HEK293 (cell line): ENCODE measurements around the gene NAV1.

Source experiments
- CTCF ChIA-PET: fragments of 350-600 bp; formaldehyde crosslinking; extraction: SDS; loops from one replicate; lab custom pipeline; 2021; ENCODE audit warnings: antibody characterized with exemption; lab: Yijun Ruan, JAX
- POLR2A ChIA-PET: fragments of 300-600 bp; formaldehyde crosslinking; extraction: SDS; loops from one replicate; lab custom pipeline; 2020; ENCODE audit warnings: antibody characterized with exemption, inconsistent platforms; lab: Yijun Ruan, JAX
- H3K27ac ChIP-seq: fragments of 200-500 bp; sonication (Bioruptor generic); 2 replicates; pipeline ENCODE4 v1.5.1; 2014; ENCODE audit warnings: low read depth, low read length, control low read depth, inconsistent platforms; ENCODE audit errors: extremely low read depth
- H3K36me3 ChIP-seq, 2 experiments: fragments of 200-500 bp in 1 of 2; sonication (Bioruptor generic) in 1 of 2; 1 replicate in 1 of 2; 2 replicates in 1 of 2; pipeline ENCODE4 v1.5.1; 2014 to 2017; ENCODE audit warnings: inconsistent platforms in 2 of 2, low read length in 2 of 2; ENCODE audit not compliant: control insufficient read depth in 2 of 2, insufficient read depth in 1 of 2
- H3K4me1 ChIP-seq: fragments of 200-500 bp; sonication (Bioruptor generic); 2 replicates; pipeline ENCODE4 v1.5.1; 2014; ENCODE audit warnings: mild to moderate bottlenecking, low read length, inconsistent platforms; ENCODE audit not compliant: control insufficient read depth, insufficient read depth
- H3K4me3 ChIP-seq: 2 replicates; pipeline ENCODE4 v1.5.1; 2011; ENCODE audit warnings: low read depth, mild to moderate bottlenecking, control low read depth, low read length, moderate library complexity
- H3K9me3 ChIP-seq: fragments of 200-500 bp; sonication (Bioruptor generic); 2 replicates; pipeline ENCODE4 v1.5.1; 2014; ENCODE audit warnings: low read depth, low read length, inconsistent platforms; ENCODE audit not compliant: control insufficient read depth, insufficient read depth
- FEZF1 ChIP-seq: fragments of 450-650 bp; formaldehyde crosslinking; IDR thresholded peaks from 2 replicates; pipeline ENCODE4 v1.5.1; 2016; ENCODE audit warnings: missing biosample characterization, missing genetic modification characterization
- GLIS2 ChIP-seq: fragments of 450-650 bp; formaldehyde crosslinking; IDR thresholded peaks from 2 replicates; pipeline ENCODE4 v1.5.1; 2016; ENCODE audit warnings: missing biosample characterization, missing genetic modification characterization
- INSM2 ChIP-seq: fragments of 450-650 bp; formaldehyde crosslinking; IDR thresholded peaks from 2 replicates; pipeline ENCODE4 v1.5.1; 2016; ENCODE audit warnings: missing biosample characterization, missing genetic modification characterization
- KLF1 ChIP-seq: fragments of 450-650 bp; formaldehyde crosslinking; IDR thresholded peaks from 2 replicates; pipeline ENCODE4 v1.5.1; 2016; ENCODE audit warnings: missing biosample characterization, missing genetic modification characterization
- KLF17 ChIP-seq: fragments of 450-650 bp; formaldehyde crosslinking; IDR thresholded peaks from 2 replicates; pipeline ENCODE4 v1.5.1; 2016; ENCODE audit warnings: missing biosample characterization, missing genetic modification characterization
- KLF8 ChIP-seq: fragments of 450-650 bp; formaldehyde crosslinking; IDR thresholded peaks from 2 replicates; pipeline ENCODE4 v1.5.1; 2016; ENCODE audit warnings: missing biosample characterization, missing genetic modification characterization
- SP3 ChIP-seq: fragments of 450-650 bp; formaldehyde crosslinking; IDR thresholded peaks from 2 replicates; pipeline ENCODE4 v1.5.1; 2016; ENCODE audit warnings: missing biosample characterization, missing genetic modification characterization
- SP7 ChIP-seq: fragments of 450-650 bp; formaldehyde crosslinking; IDR thresholded peaks from 2 replicates; pipeline ENCODE4 v1.5.1; 2016; ENCODE audit warnings: missing biosample characterization, missing genetic modification characterization
- TCF7L2 ChIP-seq: IDR thresholded peaks from 2 replicates; pipeline ENCODE4 v1.6.1; 2011; ENCODE audit warnings: low read depth, mild to moderate bottlenecking, inconsistent platforms, low read length, moderate library complexity, borderline replicate concordance
- ZBTB11 ChIP-seq: fragments of 450-650 bp; formaldehyde crosslinking; conservative IDR thresholded peaks from 2 replicates; pipeline ENCODE4 v1.5.1; 2016; ENCODE audit warnings: low read depth, missing biosample characterization, missing genetic modification characterization
- ZBTB17 ChIP-seq: fragments of 450-650 bp; formaldehyde crosslinking; IDR thresholded peaks from 2 replicates; pipeline ENCODE4 v1.5.1; 2016; ENCODE audit warnings: missing biosample characterization, missing genetic modification characterization
- ZBTB48 ChIP-seq: fragments of 450-650 bp; formaldehyde crosslinking; IDR thresholded peaks from 2 replicates; pipeline ENCODE4 v1.5.1; 2016; ENCODE audit warnings: missing biosample characterization, missing genetic modification characterization
- ZBTB8A ChIP-seq: fragments of 450-650 bp; formaldehyde crosslinking; IDR thresholded peaks from 2 replicates; pipeline ENCODE4 v1.5.1; 2016; ENCODE audit warnings: missing biosample characterization, missing genetic modification characterization
- ZFHX2 ChIP-seq: fragments of 450-650 bp; formaldehyde crosslinking; conservative IDR thresholded peaks from 2 replicates; pipeline ENCODE4 v1.5.1; 2016; ENCODE audit warnings: missing biosample characterization, missing genetic modification characterization
- ZFP69B ChIP-seq: fragments of 450-650 bp; formaldehyde crosslinking; IDR thresholded peaks from 2 replicates; pipeline ENCODE4 v1.5.1; 2016; ENCODE audit warnings: missing biosample characterization, missing genetic modification characterization
- ZNF114 ChIP-seq: fragments of 450-650 bp; formaldehyde crosslinking; IDR thresholded peaks from 2 replicates; pipeline ENCODE4 v1.5.0; 2017; ENCODE audit warnings: missing biosample characterization, missing genetic modification characterization
- ZNF19 ChIP-seq: fragments of 450-650 bp; formaldehyde crosslinking; IDR thresholded peaks from 2 replicates; pipeline ENCODE4; 2016; ENCODE audit warnings: missing biosample characterization, missing genetic modification characterization, low read depth
- ZNF335 ChIP-seq: fragments of 450-650 bp; formaldehyde crosslinking; conservative IDR thresholded peaks from 2 replicates; pipeline ENCODE4 v1.5.1; 2016; ENCODE audit warnings: missing biosample characterization, missing genetic modification characterization
- ZNF600 ChIP-seq: fragments of 450-650 bp; formaldehyde crosslinking; IDR thresholded peaks from 2 replicates; pipeline ENCODE4 v1.5.1; 2016; ENCODE audit warnings: missing biosample characterization, missing genetic modification characterization
- ZNF76 ChIP-seq: fragments of 450-650 bp; formaldehyde crosslinking; IDR thresholded peaks from 2 replicates; pipeline ENCODE4; 2016; ENCODE audit warnings: low read depth, missing biosample characterization, missing genetic modification characterization, borderline replicate concordance
- ZNF785 ChIP-seq: fragments of 450-650 bp; formaldehyde crosslinking; IDR thresholded peaks from 2 replicates; pipeline ENCODE4 v1.5.1; 2016; ENCODE audit warnings: missing biosample characterization, missing genetic modification characterization
- TF ChIP-seq, protein P1 (sequence below): fragments of 450-650 bp; formaldehyde crosslinking; IDR thresholded peaks from 2 replicates; pipeline ENCODE4 v1.5.1; 2016; ENCODE audit warnings: missing biosample characterization, missing genetic modification characterization
- TF ChIP-seq, protein P2 (sequence below): fragments of 450-650 bp; formaldehyde crosslinking; IDR thresholded peaks from 2 replicates; pipeline ENCODE4 v1.5.1; 2016; ENCODE audit warnings: missing biosample characterization, missing genetic modification characterization

The NAV1 gene

DNA sequence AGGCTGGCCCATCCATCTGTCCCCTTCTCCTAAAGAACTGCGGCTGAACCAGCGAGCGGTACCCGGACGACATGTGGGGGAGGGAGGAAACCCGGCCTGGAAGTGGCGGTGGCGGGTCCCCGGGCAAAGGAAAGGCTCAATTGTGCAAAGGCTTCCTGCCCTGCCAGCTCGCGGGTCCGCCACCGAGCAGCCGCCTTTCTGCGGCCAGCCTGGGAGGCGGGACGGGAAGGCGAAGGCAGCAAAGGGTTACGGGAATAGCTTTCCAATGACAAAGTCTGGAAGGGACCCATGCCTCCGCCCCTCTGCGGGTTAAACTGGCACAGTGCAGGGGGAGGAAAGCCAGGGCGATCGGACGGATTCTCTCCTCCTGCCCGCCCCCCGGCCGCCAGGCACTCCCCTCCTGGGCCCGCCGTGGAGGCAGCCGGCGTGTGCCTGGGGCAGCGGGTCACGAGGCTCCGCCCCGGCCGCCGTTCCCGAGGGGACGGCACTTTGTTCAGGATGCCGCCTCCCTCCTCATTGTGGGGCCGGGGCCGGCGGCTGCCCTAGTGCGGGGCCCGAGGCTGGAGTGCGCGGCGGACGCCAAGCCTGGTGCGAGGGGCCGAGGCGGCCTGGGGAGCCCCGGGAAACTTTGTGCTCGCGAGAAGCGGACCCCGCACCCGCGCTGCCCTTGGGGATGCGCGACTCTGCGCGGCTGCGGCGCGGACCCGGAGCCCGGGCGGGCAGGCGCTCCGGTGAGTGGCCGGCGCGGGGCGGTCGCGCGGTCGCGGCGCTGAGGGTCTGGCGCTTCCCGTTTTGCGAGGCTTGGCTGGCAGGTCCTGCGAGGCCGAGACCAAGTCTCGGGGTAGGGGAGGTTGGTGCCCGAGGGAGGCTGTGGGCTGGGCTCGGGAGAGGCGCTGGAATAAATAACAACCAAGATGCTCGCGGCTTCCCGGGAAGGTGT is at the start of gene NAV1:
NAV1 (plus strand) TSS at position 516 of the 940 bp plus-strand sequence. CDS start 83,758 bp downstream, outside the sequence.
- CTCF ChIA-PET, result interaction anchor here (0.7 to 1.4 kb wide), 4 partner anchors 8 to 57 kb away, joined by 3 to 9 read pairs (median 4); no protein-coding TSS in a partner anchor
- no peaks in the 10 kb centered on the region for H3K36me3 ChIP-seq
- no peaks in the 10 kb centered on the region for H3K9me3 ChIP-seq
- POLR2A ChIA-PET, result interaction anchor here (1.0 to 1.3 kb wide), 3 partner anchors 13 to 290 kb away, joined by 3 to 5 read pairs (median 4); partner anchors contain the start of gene IPO9
- H3K4me1 ChIP-seq, result peaks cover 4% of the 10 kb centered on the region; the same call in 1 of the 2 replicates
- H3K4me3 ChIP-seq, result peak within 1 kb of the TSS; percentile 54
- peak within 1 kb of the TSS; percentile 48; the same call in 1 of the 2 replicates for H3K27ac ChIP-seq
- TF ChIP-seq ZNF76 (tag by site-specific recombination), result peak; percentile 49; the same call in 1 of the 2 replicates
- TF ChIP-seq ZBTB8A (tag by site-specific recombination), result peak; percentile 28; the same call in 1 of the 2 replicates
- peak; percentile 92 for TF ChIP-seq ZFP69B (tag by site-specific recombination)
- TF ChIP-seq, protein P1, sequence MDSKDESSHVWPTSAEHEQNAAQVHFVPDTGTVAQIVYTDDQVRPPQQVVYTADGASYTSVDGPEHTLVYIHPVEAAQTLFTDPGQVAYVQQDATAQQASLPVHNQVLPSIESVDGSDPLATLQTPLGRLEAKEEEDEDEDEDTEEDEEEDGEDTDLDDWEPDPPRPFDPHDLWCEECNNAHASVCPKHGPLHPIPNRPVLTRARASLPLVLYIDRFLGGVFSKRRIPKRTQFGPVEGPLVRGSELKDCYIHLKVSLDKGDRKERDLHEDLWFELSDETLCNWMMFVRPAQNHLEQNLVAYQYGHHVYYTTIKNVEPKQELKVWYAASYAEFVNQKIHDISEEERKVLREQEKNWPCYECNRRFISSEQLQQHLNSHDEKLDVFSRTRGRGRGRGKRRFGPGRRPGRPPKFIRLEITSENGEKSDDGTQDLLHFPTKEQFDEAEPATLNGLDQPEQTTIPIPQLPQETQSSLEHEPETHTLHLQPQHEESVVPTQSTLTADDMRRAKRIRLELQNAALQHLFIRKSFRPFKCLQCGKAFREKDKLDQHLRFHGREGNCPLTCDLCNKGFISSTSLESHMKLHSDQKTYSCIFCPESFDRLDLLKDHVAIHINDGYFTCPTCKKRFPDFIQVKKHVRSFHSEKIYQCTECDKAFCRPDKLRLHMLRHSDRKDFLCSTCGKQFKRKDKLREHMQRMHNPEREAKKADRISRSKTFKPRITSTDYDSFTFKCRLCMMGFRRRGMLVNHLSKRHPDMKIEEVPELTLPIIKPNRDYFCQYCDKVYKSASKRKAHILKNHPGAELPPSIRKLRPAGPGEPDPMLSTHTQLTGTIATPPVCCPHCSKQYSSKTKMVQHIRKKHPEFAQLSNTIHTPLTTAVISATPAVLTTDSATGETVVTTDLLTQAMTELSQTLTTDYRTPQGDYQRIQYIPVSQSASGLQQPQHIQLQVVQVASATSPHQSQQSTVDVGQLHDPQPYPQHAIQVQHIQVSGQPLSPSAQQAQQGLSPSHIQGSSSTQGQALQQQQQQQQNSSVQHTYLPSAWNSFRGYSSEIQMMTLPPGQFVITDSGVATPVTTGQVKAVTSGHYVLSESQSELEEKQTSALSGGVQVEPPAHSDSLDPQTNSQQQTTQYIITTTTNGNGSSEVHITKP (tag by site-specific recombination), result peak; percentile 97
- 0 out of 2 replicates have a peak, but pooled peaks have one; percentile 27 for TF ChIP-seq ZBTB11 (tag by site-specific recombination)
- peak; percentile 79 for TF ChIP-seq ZBTB17
- TF ChIP-seq ZNF114 (tag by site-specific recombination), result no peak
- 0 out of 2 replicates have a peak, but pooled peaks have one; percentile 10 for TF ChIP-seq ZNF785 (tag by site-specific recombination)
- no peak for TF ChIP-seq INSM2 (tag by site-specific recombination)
- TF ChIP-seq, protein P2, sequence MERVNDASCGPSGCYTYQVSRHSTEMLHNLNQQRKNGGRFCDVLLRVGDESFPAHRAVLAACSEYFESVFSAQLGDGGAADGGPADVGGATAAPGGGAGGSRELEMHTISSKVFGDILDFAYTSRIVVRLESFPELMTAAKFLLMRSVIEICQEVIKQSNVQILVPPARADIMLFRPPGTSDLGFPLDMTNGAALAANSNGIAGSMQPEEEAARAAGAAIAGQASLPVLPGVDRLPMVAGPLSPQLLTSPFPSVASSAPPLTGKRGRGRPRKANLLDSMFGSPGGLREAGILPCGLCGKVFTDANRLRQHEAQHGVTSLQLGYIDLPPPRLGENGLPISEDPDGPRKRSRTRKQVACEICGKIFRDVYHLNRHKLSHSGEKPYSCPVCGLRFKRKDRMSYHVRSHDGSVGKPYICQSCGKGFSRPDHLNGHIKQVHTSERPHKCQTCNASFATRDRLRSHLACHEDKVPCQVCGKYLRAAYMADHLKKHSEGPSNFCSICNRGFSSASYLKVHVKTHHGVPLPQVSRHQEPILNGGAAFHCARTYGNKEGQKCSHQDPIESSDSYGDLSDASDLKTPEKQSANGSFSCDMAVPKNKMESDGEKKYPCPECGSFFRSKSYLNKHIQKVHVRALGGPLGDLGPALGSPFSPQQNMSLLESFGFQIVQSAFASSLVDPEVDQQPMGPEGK, result peak; percentile 81
- peak; percentile 69 for TF ChIP-seq ZNF600 (tag by site-specific recombination)
- peak; percentile 87 for TF ChIP-seq KLF1 (tag by site-specific recombination)
- peak; percentile 77 for TF ChIP-seq ZNF335
- peak; percentile 25; the same call in 1 of the 2 replicates for TF ChIP-seq KLF17 (tag by site-specific recombination)
- peak; percentile 75 for TF ChIP-seq KLF8
- TF ChIP-seq ZFHX2, result 0 out of 2 replicates have a peak, but pooled peaks have one; percentile 24
- peak; percentile 88 for TF ChIP-seq TCF7L2
- 0 out of 2 replicates have a peak, but pooled peaks have one; percentile 54 for TF ChIP-seq ZBTB48 (tag by site-specific recombination)
- TF ChIP-seq FEZF1 (tag by site-specific recombination), result peak; percentile 64
- TF ChIP-seq GLIS2 (tag by site-specific recombination), result peak; percentile 97
- peak; percentile 83 for TF ChIP-seq SP3 (tag by site-specific recombination)
- peak; percentile 90 for TF ChIP-seq SP7
- TF ChIP-seq ZNF19 (tag by site-specific recombination), result no peak
